HG03520 (cell line): ENCODE data around the gene MDP1.
A peak's percentile ranks its signal among the peaks of the same experiment; 100 is the strongest.
"Not testable (repeated sequence)": the region's sequence is repeated elsewhere in the genome, so short reads cannot be mapped to it uniquely, and the experiment has no call there.

Source experiments
- ATAC-seq: cut with Tn5 transposase; IDR thresholded peaks from one replicate; pipeline ENCODE4 v1.9.1; 2021; ENCODE audit warnings: mild to moderate bottlenecking, moderate library complexity; ENCODE audit not compliant: unreplicated experiment

Gene MDP1

GRCh38 chr14:24251880-24252288 lies 36.0 kb upstream of the MDP1 start:
- no peak for ATAC-seq

- no peak for ATAC-seq
Observed at GRCh38 chr14:24250354-24250753, 34.5 kb upstream of the MDP1 start.

- no peak for ATAC-seq
Observed at GRCh38 chr14:24249230-24250021, 33.6 kb upstream of the MDP1 start.

GRCh38 chr14:24247422-24247821 lies 31.6 kb upstream of the MDP1 start:
- ATAC-seq: no peak

GRCh38 chr14:24246765-24247212 lies 30.9 kb upstream of the MDP1 start:
- ATAC-seq: no peak

- ATAC-seq: not testable (repeated sequence)
Observed at GRCh38 chr14:24245350-24245749, 29.5 kb upstream of the MDP1 start.

- ATAC-seq: no peak
Observed at GRCh38 chr14:24243336-24243836, 27.5 kb upstream of the MDP1 start.

- ATAC-seq: peak; percentile 69
Observed at GRCh38 chr14:24241829-24242443, 26.1 kb upstream of the MDP1 start.

GRCh38 chr14:24240110-24240918 lies 24.4 kb upstream of the MDP1 start:
- no peak for ATAC-seq

- no peak for ATAC-seq
Observed at GRCh38 chr14:24238527-24239037, 22.7 kb upstream of the MDP1 start.

GRCh38 chr14:24238123-24238522 lies 22.3 kb upstream of the MDP1 start:
- no peak for ATAC-seq

GRCh38 chr14:24237463-24237955 lies 21.6 kb upstream of the MDP1 start:
- no peak for ATAC-seq

GRCh38 chr14:24236689-24237462 lies 21.0 kb upstream of the MDP1 start:
- ATAC-seq: no peak

- no peak for ATAC-seq
Observed at GRCh38 chr14:24235804-24236688, 20.2 kb upstream of the MDP1 start.

- no peak for ATAC-seq
Observed at GRCh38 chr14:24234095-24235005, 18.5 kb upstream of the MDP1 start.

GRCh38 chr14:24233538-24233866 lies 17.6 kb upstream of the MDP1 start:
- no peak for ATAC-seq

GRCh38 chr14:24232645-24233537 lies 17.0 kb upstream of the MDP1 start, which contains the start of gene GMPR2:
Gene GMPR2 (plus strand): TSS chr14:24232929. CDS start chr14:24233254, 325 bp downstream.
- ATAC-seq: peak; percentile 44
